Activated T-helper 9 cell treated with anti-CD3 and anti-CD28 coated beads, Interleukin-2, amount 50 U/mL, for 16 hours (primary cell): ENCODE measurements around the gene BTC.
"Not testable (repeated sequence)": the region's sequence is repeated elsewhere in the genome, so short reads cannot be mapped to it uniquely, and the experiment has no call there.

ENCODE experiments used
- DNase-seq: peaks from one replicate; pipeline ENCODE4 v3.0.0-alpha.2; 2020; ENCODE audit warnings: low read depth

BTC gene

DNA sequence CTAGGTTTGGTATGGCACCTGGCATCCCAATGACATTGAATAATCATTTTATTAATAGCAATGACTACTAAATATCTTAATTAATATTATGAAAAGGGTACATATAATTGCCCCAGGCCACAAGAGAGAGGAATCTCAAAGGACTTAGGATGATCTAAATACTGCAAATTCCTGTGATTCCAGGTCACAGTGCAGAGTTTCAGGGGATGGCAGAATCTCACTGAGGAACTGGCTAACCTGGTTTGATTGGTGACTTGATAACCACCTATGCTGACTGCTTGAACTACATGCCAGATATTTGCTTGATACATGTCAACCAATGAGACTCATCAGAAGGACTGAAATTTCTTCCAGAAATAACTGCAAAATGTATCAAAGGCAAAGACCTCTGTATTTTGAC is 37.2 kb downstream of the BTC start:
- no peak for DNase-seq

DNA sequence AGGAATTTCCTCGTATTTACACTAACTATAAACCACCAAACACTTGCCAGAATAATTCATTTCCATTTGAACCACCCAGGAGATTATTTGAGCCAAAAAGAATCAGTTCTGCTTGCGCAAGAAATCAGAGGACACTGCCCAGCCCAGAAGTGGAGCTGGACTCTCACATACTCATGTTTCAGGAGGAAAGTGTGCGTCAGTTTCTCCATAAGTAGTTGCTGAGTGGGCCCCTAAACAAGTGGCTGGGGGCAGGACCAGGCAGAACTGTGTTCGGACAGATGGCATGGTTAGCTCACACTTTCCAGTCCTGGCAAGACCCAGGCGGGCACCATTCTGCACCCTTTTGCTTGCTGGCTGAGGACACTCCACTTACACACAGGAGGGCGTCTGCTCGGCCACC is 38.8 kb downstream of the BTC start:
- no peak for DNase-seq

DNA sequence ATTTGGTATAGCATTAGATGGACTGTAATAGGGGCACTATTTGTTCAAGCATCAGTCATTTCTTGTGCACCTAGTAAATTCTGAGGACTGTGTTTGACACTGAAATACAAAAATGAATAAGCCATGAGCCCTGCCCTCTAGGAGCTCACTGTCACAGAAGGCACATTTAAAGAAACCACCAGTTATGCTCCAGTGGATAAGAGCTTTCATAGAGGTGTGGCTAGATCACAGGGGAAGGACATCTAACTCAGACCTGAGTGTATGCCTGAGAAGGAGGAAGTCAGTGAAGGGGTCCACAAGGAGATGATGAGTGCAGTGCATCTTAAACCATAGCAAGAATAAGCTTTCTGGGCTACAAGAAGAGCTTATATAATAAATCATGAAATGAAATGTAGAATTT is 40.1 kb downstream of the BTC start:
- no peak for DNase-seq

DNA sequence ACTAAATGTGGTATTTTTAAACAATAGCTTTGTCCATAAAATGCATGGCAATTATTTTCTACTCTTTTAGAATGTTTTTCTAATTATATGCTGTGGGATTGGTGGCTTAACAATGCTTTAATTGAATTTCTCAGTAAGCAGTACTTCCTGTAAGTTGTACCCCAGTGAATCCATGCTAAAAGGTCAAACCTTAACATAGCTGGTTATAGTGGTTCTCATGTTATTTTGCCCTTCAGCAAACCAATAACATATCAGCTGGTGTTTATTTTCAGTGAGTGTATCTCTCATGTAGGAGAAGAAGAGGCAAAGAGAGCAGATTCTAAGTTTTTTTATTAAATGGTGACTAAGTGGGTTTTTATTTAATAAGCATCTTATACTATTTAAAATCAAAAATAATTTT is 41.5 kb downstream of the BTC start:
- DNase-seq, result no peak

DNA sequence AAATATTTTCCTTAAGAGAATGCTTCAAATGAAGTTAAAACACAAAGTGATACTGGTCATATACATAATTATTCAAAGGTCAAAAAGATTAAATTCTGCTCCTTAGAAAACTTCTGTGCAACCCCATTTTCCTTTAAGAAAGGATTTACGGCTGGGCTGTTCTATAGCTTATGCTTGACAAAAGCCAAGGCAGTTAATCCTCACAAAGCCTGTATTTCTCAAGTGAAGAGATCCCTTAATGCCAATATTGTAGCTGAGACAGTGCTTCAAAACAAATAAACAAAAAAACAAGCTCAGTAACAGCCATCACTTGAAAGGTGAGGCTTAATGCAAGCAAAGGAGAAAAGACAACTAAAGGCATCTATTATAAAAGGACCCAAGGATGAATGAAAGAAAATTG is 42.5 kb downstream of the BTC start:
- no peak for DNase-seq

DNA sequence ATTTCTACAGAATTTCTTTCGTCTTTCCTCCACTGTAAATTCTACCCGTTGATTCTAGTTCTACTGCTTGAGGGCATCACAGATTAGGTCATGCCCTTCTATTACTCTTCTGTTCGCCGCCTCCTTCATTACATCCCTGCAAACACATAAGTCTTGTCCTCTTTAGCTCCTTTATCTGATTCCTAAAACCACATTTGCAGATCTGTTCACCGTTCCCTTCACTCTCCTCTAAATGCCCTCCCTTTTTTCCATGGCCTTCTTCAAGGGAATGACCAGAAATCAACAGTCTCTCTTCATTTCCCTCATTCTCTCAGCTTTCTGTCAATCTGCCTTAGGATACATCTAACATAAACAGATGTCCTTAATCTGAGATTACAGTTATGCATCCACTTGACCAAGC is 43.1 kb downstream of the BTC start:
- no peak for DNase-seq

DNA sequence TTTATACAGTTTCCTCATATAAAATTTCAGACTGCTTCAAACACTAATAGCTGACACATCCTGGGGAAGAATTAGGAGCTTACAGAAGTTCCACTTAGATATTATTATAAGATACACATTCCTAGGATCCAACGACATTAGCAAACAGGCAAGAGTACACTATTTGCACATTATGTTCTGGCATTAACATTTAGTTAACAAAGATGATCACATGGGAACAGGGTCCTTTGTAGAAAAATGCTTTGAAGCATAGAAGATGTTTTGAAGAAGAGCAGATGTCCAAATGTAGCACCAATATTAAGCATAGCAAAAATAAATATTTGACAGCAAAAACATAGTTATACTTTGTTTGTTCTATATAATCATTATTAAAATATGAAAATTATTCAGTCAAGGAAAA is 52.1 kb downstream of the BTC start:
- no peak for DNase-seq

DNA sequence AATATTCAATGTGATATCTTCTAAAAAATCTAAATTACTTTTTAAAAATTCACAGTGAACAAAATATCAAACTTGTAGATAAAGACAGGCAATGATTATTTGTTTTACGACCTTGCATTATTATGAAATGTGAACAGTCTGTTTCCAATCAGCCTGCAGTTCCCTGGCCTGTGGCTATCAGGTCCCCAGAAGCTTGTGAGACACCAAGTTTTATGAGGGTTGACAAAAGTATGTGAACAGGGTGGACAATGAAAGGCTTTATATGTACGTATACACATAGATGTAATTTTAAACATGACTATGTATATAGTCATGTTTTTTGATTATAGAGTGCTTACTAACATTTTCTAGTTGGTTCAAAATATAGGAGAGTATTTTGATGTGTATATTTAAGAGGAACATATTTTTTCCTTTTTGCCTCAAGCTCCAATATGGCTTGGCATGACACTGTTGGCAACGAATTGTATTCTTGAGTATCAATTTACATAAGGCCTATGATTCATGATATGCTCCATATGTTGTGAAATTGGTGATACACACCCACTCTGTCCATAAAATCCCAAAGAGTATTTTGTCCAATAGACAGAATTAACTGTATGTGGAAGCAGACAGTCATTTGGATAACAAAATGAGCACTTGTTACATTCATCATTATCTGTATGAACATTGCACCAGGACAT is 55.7 kb downstream of the BTC start:
- DNase-seq, result no peak

DNA sequence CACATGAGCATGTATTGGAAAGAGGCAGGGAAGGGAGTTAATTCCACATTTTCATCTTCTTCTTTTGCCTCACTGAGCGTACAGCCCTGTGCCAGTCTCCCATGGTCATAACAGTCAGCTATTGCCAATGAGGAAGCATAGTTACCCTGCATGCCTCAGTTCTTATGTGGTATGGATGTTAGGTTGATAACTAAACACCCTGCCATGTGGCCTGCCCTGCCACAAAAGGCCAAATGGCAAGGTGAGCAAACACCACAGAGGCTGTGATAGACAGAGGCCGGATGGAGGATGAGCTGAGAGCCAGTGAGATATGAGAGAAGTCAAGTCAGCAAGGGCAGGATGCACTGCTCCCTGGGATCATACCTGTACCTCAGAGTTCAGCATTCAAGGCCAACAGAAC is 59.3 kb downstream of the BTC start:
- DNase-seq, result no peak

DNA sequence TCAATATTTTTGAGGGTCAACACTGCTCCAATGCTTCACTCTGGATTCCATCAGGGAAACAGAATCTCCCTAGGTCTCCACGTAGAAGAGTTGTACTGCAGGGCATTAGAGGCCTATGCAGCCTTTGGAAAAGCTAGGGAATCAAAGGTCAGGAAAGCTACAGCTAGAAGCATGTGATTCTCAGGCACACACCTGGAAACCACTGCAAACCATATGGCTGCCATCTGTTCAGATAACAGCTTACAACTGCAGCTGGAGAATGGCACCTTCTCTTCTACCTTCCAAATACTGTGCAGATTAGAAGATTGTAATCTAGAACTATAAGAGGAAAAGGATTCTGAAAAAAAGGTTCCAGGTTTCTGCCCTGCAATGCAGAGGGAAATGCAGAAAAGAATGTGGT is 60.6 kb downstream of the BTC start:
- no peak for DNase-seq

DNA sequence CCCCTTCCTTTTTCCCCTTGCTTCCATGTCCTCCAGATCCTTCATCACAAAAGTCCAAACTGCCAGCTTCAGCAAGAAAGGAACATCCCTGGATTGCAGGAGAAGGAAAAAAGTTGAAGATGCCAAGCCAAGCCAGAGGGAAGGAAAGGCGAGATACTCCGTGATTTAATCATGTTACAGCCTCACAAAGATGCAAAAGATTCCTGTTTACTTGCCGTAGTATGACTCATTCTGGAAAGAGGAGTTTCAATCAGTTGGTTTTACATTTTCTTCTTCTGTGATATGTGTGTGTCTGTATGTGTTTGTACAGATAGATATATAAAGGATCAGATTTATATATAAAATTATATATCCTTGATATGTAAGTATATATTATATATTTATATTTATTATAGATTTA is 69.3 kb downstream of the BTC start:
- DNase-seq, result no peak

DNA sequence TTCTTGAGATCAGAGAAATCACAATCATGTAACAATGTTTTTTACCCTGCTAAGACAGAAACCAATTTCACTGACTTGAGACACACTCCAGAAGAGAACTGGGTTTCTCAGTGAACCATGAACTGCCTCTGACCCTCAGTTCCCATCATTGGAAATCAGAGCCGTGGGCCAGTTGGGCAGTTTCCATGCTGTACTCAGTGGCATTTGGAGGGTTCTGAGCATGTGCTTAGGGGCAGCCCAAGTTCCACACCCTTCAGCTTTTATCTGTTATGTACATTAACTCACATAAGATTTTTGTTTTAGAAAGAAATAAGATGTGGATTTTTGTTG is 77.9 kb downstream of the BTC start:
- no peak for DNase-seq

DNA sequence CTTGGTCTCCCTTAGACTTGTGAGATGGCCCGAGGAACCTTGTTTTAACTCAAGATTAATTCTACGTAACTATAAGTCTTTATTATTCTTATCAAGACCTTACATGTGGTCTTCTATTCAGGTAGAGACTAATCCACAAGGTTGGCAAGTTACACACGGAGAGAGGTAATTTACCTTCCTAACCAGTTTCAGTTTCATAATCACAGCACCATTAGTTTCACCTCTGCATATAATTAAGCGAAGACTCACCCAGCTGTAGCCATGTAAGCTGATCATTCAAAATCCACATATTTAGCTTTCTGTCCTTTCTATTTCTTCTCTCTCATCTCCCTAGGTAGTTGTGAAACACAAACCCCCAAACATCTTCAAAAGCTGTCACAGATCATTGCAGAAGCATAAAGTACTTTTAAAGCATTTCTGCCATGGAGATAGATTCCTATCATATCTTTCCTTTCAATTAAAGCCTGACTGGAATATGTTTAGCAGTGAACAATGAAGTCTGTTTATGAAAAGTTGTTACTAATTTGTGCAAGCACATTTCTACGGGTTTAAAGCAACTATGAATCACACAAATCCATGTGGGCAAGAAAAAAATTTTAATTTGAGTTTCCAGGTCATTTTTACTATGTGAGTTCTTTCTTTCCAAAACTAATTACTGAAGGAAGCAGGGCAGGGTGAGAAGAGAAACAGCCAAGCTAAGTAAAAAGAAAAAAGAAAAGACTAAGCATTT is 78.5 kb downstream of the BTC start:
- DNase-seq, result no peak

DNA sequence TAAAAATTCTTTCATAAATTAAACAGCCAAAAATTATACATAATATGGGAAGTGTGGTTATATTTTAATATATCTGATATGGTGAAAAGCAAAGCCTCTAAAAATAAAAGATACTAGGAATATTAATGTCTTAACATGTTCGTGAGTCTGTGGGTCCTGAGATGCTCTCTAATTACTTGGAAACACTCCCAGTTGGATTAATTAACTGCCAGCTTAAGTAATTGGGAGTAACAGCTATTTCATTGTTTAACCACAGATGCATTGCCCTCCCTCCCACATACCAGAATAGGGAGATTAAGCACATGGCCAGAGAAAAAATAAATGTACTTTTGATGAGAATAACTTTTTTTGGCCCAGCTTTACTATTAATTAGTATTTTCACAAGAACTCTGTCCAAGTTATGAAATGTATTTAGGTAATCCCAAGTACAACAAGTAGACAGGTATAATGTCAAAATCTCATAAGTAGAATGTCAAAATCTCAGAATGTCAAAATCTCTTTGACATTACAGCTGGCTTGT is 79.7 kb downstream of the BTC start:
- DNase-seq, result no peak

DNA sequence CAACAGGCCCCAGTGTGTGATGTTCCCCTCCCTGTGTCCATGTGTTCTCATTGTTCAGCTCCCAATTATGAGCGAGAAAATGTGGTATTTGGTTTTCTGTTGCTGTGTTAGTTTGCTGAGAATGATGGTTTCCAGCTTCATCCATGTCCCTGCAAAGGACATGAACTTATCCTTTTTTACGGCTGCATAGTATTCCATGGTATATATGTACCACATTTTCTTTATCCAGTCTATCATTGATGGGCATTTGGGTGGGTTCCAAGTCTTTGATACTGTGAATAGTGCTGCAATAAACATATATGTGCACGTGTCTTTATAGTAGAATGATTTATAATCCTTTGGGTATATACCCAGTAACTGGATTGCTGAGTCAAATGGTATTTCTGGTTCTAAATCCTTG is 86.2 kb downstream of the BTC start:
- not testable (repeated sequence) for DNase-seq
